ENCODE measurements around the gene CENPVL3.
"Not testable (repeated sequence)": the region's sequence is repeated elsewhere in the genome, so short reads cannot be mapped to it uniquely, and the experiment has no call there.

DNA sequence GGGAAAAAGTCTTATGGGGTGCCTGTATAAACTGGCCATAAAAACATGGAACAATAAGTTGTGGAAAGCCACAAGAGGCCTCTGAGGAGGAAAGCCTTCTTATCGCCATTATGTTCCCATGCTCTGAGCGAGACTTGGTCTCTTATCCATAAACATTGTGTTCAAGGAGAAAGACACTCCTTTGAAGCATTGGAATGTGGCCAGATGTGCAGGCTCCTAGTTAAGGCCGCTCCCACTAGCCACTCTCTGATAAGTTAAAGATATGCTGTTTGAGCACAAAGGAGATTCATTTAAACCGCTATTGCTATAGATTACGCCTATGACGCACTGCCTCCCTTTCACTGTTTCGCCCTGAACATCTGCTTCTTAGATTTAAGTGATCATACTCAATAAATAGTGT lies 17.8 kb upstream of the CENPVL3 start:
- TF ChIP-seq, protein P1, sequence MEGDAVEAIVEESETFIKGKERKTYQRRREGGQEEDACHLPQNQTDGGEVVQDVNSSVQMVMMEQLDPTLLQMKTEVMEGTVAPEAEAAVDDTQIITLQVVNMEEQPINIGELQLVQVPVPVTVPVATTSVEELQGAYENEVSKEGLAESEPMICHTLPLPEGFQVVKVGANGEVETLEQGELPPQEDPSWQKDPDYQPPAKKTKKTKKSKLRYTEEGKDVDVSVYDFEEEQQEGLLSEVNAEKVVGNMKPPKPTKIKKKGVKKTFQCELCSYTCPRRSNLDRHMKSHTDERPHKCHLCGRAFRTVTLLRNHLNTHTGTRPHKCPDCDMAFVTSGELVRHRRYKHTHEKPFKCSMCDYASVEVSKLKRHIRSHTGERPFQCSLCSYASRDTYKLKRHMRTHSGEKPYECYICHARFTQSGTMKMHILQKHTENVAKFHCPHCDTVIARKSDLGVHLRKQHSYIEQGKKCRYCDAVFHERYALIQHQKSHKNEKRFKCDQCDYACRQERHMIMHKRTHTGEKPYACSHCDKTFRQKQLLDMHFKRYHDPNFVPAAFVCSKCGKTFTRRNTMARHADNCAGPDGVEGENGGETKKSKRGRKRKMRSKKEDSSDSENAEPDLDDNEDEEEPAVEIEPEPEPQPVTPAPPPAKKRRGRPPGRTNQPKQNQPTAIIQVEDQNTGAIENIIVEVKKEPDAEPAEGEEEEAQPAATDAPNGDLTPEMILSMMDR (IDR thresholded peaks at IDR 0.05 in 2 of 3, conservative IDR thresholded peaks at IDR 0.05 in 1 of 3; ENCODE audit: borderline replicate concordance in 1 of 3, insufficient read depth in 1 of 3, low read depth in 2 of 3, low read length in 2 of 3), result not testable (repeated sequence)
- not testable (repeated sequence) for TF ChIP-seq POLR2AphosphoS5 (IDR thresholded peaks at IDR 0.05; ENCODE audit: low read depth, low read length); POLR2A (IDR thresholded peaks at IDR 0.05; ENCODE audit: borderline replicate concordance, extremely low read depth, insufficient read depth, insufficient read length); EZH2 (IDR thresholded peaks at IDR 0.05)
